ENCODE results near the gene LAMA2. TPM values are rescaled to one million over a fixed set of nuclear protein-coding genes. Genes with fewer than 3 reads are reported as not detected.
A peak's percentile ranks its signal among the peaks of the same experiment; 100 is the strongest.

LAMA2 gene
- total RNA-seq, 1 donor from 2014 or later: 1.8 TPM

DNA sequence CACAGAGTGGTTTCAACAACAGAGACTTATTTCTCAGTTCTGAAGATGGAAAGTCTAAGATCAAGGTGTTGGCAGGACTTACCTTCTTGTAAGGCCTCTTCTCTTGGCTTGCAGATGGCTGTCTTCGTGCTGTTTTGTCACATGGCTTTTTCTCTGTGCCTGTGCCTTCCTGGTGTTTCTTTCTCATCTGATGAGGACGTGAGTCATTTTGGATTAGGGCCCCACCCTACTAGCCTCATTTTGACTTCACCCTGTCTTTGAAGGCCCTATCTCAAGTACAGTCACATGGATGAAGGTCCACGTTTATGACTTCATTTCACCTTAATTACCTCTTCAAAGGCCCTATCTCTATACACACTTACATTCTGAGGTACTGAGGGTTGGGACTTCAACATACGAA, 41.4 kb upstream of the LAMA2 start:
- Histone ChIP-seq H3K9ac (ENCODE audit: low read length) (no peak overlapping the region), H4K20me1 (ENCODE audit: insufficient read depth, low read length) (no peaks in the 10 kb centered on the region), H3K36me3 (ENCODE audit: insufficient read depth, low read length) (no peaks in the 10 kb centered on the region), H3K4me1 (ENCODE audit: insufficient read depth, low read length) (no peaks in the 10 kb centered on the region), H3K9me3 (ENCODE audit: insufficient read depth, low read depth, low read length) (no peaks in the 10 kb centered on the region), H3K4me2 (ENCODE audit: low read length) (no peak overlapping the region), H3K4me3 (ENCODE audit: insufficient read depth, low read depth, low read length) (no peak overlapping the region), H3K79me2 (ENCODE audit: insufficient read depth, low read length) (no peaks in the 10 kb centered on the region), H3K27ac (ENCODE audit: low read depth, low read length) (no peak overlapping the region), H2AFZ (ENCODE audit: low read depth, low read length) (no peak overlapping the region), H3K27me3 (ENCODE audit: insufficient read depth, low read length) (no peaks in the 10 kb centered on the region)
- TF ChIP-seq EZH2 (IDR thresholded peaks at IDR 0.05; ENCODE audit: insufficient read depth, low read length): no peak
- TF ChIP-seq, protein P1, sequence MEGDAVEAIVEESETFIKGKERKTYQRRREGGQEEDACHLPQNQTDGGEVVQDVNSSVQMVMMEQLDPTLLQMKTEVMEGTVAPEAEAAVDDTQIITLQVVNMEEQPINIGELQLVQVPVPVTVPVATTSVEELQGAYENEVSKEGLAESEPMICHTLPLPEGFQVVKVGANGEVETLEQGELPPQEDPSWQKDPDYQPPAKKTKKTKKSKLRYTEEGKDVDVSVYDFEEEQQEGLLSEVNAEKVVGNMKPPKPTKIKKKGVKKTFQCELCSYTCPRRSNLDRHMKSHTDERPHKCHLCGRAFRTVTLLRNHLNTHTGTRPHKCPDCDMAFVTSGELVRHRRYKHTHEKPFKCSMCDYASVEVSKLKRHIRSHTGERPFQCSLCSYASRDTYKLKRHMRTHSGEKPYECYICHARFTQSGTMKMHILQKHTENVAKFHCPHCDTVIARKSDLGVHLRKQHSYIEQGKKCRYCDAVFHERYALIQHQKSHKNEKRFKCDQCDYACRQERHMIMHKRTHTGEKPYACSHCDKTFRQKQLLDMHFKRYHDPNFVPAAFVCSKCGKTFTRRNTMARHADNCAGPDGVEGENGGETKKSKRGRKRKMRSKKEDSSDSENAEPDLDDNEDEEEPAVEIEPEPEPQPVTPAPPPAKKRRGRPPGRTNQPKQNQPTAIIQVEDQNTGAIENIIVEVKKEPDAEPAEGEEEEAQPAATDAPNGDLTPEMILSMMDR (IDR thresholded peaks at IDR 0.05; ENCODE audit: insufficient read depth, low read depth, low read length): no peak
- Mint-ChIP-seq H3K27me3 (ENCODE audit: low read depth, unreplicated experiment) (no peaks in the 10 kb centered on the region), H3K27ac (ENCODE audit: unreplicated experiment) (no peak overlapping the region), H3K36me3 (ENCODE audit: low read depth, unreplicated experiment) (no peaks in the 10 kb centered on the region), H3K4me1 (ENCODE audit: low read depth, unreplicated experiment) (no peaks in the 10 kb centered on the region), H3K9me3 (ENCODE audit: unreplicated experiment) (no peaks in the 10 kb centered on the region), H3K4me3 (ENCODE audit: unreplicated experiment) (no peak overlapping the region)
- FAIRE-seq: no peak
- no peak for DNase-seq (ENCODE audit: low read depth)

DNA sequence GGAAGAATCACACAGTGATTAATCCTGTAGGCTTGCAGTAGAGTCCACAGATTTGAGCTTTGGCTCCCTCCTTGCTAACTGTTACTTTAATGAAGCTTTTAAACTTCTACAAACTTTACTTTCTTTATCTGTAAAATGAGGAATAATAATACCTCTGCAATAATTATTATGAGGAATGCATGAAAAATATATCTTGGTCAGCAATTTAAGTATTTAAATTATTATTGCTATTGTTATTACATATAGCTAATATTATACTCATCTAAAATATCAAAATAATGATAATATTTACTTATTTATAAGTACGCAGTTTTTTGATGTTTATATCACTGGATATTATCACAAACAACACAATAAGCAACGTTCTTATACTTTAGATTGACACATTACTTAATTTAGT, 38.3 kb upstream of the LAMA2 start:
- H2AFZ ChIP-seq (ENCODE audit: low read depth, low read length): no peak overlapping the region
- Mint-ChIP-seq H3K27ac (ENCODE audit: unreplicated experiment) (no peak overlapping the region), H3K27me3 (ENCODE audit: low read depth, unreplicated experiment) (peaks cover 3% of the 10 kb centered on the region), H3K4me1 (ENCODE audit: low read depth, unreplicated experiment) (no peaks in the 10 kb centered on the region), H3K36me3 (ENCODE audit: low read depth, unreplicated experiment) (no peaks in the 10 kb centered on the region), H3K4me3 (ENCODE audit: unreplicated experiment) (no peak overlapping the region), H3K9me3 (ENCODE audit: unreplicated experiment) (no peaks in the 10 kb centered on the region)
- no peak for FAIRE-seq
- no peak overlapping the region for H3K27ac ChIP-seq (ENCODE audit: low read depth, low read length)
- TF ChIP-seq EZH2 (IDR thresholded peaks at IDR 0.05; ENCODE audit: insufficient read depth, low read length): no peak
- TF ChIP-seq, protein P1 (IDR thresholded peaks at IDR 0.05; ENCODE audit: insufficient read depth, low read depth, low read length): no peak
- no peak for DNase-seq (ENCODE audit: low read depth)
- no peaks in the 10 kb centered on the region for H4K20me1 ChIP-seq (ENCODE audit: insufficient read depth, low read length)
- H3K27me3 ChIP-seq (ENCODE audit: insufficient read depth, low read length): no peaks in the 10 kb centered on the region
- no peak overlapping the region for H3K4me3 ChIP-seq (ENCODE audit: insufficient read depth, low read depth, low read length)
- H3K4me2 ChIP-seq (ENCODE audit: low read length): no peak overlapping the region
- H3K9ac ChIP-seq (ENCODE audit: low read length): no peak overlapping the region
- no peaks in the 10 kb centered on the region for H3K9me3 ChIP-seq (ENCODE audit: insufficient read depth, low read depth, low read length)
- no peaks in the 10 kb centered on the region for H3K36me3 ChIP-seq (ENCODE audit: insufficient read depth, low read length)
- H3K4me1 ChIP-seq (ENCODE audit: insufficient read depth, low read length): no peaks in the 10 kb centered on the region
- H3K79me2 ChIP-seq (ENCODE audit: insufficient read depth, low read length): no peaks in the 10 kb centered on the region

DNA sequence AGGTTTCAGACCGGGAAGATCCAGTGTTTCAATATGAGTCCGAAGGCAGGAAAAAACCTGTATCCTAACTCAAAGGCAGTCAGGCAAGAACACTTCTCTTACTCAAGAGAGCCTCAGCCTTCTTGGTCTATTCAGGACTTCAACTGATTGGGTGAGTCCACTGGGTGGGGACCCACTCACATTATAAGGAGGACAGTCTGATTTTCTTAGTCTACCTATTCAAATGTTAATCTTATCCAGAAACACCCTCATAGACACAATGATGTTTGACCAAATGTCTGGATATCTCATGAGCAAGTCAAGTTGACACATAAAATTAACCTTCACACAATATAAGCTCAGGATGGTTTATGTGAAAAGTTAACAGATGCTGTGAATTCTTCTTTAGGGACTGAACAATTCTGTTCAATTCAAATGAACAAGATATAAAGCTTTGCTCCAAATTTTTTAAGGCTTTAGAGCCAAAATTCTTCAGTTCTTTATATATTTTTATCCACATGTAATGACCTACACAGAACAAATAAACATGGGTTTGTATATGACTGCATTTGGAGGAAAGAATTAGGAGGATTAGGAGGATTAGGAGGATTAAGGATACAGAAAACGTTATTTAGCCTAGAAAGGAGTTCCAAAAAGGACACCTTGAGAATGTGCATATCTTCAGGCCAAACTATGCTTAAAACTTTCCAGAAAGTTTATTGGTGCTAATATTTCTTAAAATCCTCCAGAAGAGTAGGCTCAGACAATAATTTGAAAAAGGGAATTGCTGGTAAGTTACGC, 35.3 kb upstream of the LAMA2 start:
- Histone ChIP-seq H3K4me2 (ENCODE audit: low read length) (no peak overlapping the region), H3K27me3 (ENCODE audit: insufficient read depth, low read length) (no peaks in the 10 kb centered on the region), H4K20me1 (ENCODE audit: insufficient read depth, low read length) (no peaks in the 10 kb centered on the region), H3K4me1 (ENCODE audit: insufficient read depth, low read length) (no peaks in the 10 kb centered on the region), H3K79me2 (ENCODE audit: insufficient read depth, low read length) (no peaks in the 10 kb centered on the region), H3K9me3 (ENCODE audit: insufficient read depth, low read depth, low read length) (no peaks in the 10 kb centered on the region), H3K9ac (ENCODE audit: low read length) (no peak overlapping the region), H3K4me3 (ENCODE audit: insufficient read depth, low read depth, low read length) (no peak overlapping the region), H3K27ac (ENCODE audit: low read depth, low read length) (no peak overlapping the region), H3K36me3 (ENCODE audit: insufficient read depth, low read length) (no peaks in the 10 kb centered on the region), H2AFZ (ENCODE audit: low read depth, low read length) (no peak overlapping the region)
- H3K4me1 Mint-ChIP-seq (ENCODE audit: low read depth, unreplicated experiment): no peaks in the 10 kb centered on the region
- DNase-seq (ENCODE audit: low read depth) (no peak), FAIRE-seq (peak; percentile 63)
- no peak overlapping the region for H3K4me3 Mint-ChIP-seq (ENCODE audit: unreplicated experiment)
- no peaks in the 10 kb centered on the region for H3K9me3 Mint-ChIP-seq (ENCODE audit: unreplicated experiment)
- TF ChIP-seq, protein P1 (IDR thresholded peaks at IDR 0.05; ENCODE audit: insufficient read depth, low read depth, low read length): no peak
- TF ChIP-seq EZH2 (IDR thresholded peaks at IDR 0.05; ENCODE audit: insufficient read depth, low read length): no peak
- H3K27ac Mint-ChIP-seq (ENCODE audit: unreplicated experiment): no peak overlapping the region
- H3K36me3 Mint-ChIP-seq (ENCODE audit: low read depth, unreplicated experiment): no peaks in the 10 kb centered on the region
- H3K27me3 Mint-ChIP-seq (ENCODE audit: low read depth, unreplicated experiment): peaks cover 3% of the 10 kb centered on the region
